Stomach (tissue), 4 donors: ENCODE measurements around the gene ASIC2.

ENCODE experiments used
- CTCF ChIP-seq, 7 experiments: fragments of 450-650 bp in 4 of 7; fragments of 200-600 bp in 3 of 7; sonication (generic) in 3 of 7; IDR thresholded peaks; one replicate each; pipeline ENCODE4 v1.5.1; 2016 to 2019; ENCODE audit warnings: antibody characterized with exemption in 7 of 7, control low read depth in 2 of 7, mild to moderate bottlenecking in 1 of 7
- EP300 ChIP-seq: sonication (generic); formaldehyde crosslinking; IDR thresholded peaks from one replicate; pipeline ENCODE4 v1.6.1; 2017; ENCODE audit warnings: antibody characterized with exemption
- POLR2A ChIP-seq, 4 donors: fragments of 450-650 bp; IDR thresholded peaks; one replicate each; pipeline ENCODE4 v1.6.1; 2016; ENCODE audit warnings: antibody characterized with exemption in 4 of 4, control low read depth in 2 of 4, mild to moderate bottlenecking in 1 of 4, moderate library complexity in 1 of 4
- POLR2AphosphoS5 ChIP-seq, 3 donors: sonication (generic); formaldehyde crosslinking; IDR thresholded peaks; one replicate each; pipeline ENCODE4 v1.6.1; 2016; ENCODE audit warnings: antibody characterized with exemption in 3 of 3

GRCh38 chr17:33021731-33022408 lies 271.2 kb downstream of the ASIC2 start:
- TF ChIP-seq CTCF (IDR thresholded peaks at IDR 0.05): no peak
- TF ChIP-seq EP300: no peak
- TF ChIP-seq POLR2A (IDR thresholded peaks at IDR 0.05): no peak
- TF ChIP-seq POLR2AphosphoS5 (IDR thresholded peaks at IDR 0.05): no peak
